ENCODE data around the gene VAV3.
"Not testable (repeated sequence)": the region's sequence is repeated elsewhere in the genome, so short reads cannot be mapped to it uniquely, and the experiment has no call there.

VAV3 gene

DNA sequence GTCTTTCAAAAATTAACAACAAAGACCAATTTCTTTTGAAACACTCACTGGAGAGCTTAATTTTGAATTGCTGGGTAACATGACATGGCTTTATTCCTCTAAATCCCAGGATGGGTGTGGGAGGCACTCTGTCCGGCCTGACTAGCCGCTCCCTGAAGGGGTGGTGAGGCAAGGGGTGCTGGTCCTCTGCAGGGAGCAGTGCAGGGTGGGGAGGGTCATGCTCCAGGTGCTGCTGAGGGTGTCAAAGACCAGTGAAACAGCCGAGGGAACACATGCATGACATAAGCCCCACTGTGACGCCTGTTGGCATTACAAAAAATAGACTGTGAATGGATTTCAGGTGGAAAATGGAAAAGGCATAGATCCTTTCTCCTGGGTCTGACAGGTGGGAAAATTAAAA is 223.7 kb downstream of the VAV3 start:
- no peak for DNase-seq (ENCODE audit: low read depth)
- TF ChIP-seq, protein P1, sequence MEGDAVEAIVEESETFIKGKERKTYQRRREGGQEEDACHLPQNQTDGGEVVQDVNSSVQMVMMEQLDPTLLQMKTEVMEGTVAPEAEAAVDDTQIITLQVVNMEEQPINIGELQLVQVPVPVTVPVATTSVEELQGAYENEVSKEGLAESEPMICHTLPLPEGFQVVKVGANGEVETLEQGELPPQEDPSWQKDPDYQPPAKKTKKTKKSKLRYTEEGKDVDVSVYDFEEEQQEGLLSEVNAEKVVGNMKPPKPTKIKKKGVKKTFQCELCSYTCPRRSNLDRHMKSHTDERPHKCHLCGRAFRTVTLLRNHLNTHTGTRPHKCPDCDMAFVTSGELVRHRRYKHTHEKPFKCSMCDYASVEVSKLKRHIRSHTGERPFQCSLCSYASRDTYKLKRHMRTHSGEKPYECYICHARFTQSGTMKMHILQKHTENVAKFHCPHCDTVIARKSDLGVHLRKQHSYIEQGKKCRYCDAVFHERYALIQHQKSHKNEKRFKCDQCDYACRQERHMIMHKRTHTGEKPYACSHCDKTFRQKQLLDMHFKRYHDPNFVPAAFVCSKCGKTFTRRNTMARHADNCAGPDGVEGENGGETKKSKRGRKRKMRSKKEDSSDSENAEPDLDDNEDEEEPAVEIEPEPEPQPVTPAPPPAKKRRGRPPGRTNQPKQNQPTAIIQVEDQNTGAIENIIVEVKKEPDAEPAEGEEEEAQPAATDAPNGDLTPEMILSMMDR (IDR thresholded peaks at IDR 0.05; ENCODE audit: low read length, missing control alignments), result no peak
- H3K4me3 ChIP-seq (replicated peaks; ENCODE audit: low read depth, low read length), result no peak overlapping the region

- TF ChIP-seq, protein P1 (IDR thresholded peaks at IDR 0.05; ENCODE audit: low read length, missing control alignments), result no peak
Observed at GRCh38 chr1:107740579-107740978, 224.4 kb downstream of the VAV3 start.

GRCh38 chr1:107739651-107740050 is 225.3 kb downstream of the VAV3 start:
- H3K4me3 ChIP-seq (replicated peaks; ENCODE audit: low read depth, low read length), result no peak overlapping the region
- DNase-seq (ENCODE audit: low read depth), result no peak
- TF ChIP-seq, protein P1 (IDR thresholded peaks at IDR 0.05; ENCODE audit: low read length, missing control alignments), result no peak

More at GRCh38 chr1:107740579-107740978, 224.4 kb downstream of the VAV3 start:
- DNase-seq (ENCODE audit: low read depth), result no peak
- H3K4me3 ChIP-seq (replicated peaks; ENCODE audit: low read depth, low read length), result no peak overlapping the region

DNA sequence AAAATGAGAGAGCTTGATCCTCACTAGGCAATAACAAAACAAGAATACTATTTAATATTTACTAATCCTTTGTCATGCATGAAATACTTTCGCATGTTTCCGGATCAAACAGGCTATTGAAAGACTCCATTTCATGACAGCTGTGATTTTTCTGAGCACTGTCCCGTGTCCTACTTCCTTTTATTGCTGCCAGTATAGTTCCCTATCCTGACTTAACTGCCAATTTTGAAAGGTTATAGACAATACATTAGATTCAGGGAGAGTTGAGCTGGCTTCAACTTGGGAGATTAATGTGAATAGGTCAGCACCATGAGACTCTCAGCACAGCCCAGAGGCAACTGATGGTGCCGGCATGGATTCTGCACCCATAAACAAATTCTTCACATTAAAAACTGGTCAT is 225.8 kb downstream of the VAV3 start:
- no peak overlapping the region for H3K4me3 ChIP-seq (replicated peaks; ENCODE audit: low read depth, low read length)
- DNase-seq (ENCODE audit: low read depth), result no peak
- TF ChIP-seq, protein P1 (IDR thresholded peaks at IDR 0.05; ENCODE audit: low read length, missing control alignments), result no peak

DNA sequence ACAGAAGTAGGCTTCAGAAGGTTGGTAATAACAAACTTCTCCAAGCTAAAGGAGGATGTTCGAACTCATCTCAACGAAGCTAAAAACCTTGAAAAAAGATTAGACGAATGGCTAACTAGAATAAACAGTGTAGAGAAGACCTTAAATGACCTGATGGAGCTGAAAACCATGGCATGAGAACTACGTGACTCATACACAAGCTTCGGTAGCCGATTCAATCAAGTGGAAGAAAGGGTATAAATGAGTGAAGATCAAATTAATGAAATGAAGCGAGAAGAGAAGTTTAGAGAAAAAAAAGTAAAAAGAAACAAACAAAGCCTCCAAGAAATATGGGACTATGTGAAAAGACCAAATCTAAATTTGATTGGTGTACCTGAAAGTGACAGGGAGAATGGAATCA is 231.6 kb downstream of the VAV3 start:
- H3K4me3 ChIP-seq (replicated peaks; ENCODE audit: low read depth, low read length); DNase-seq (ENCODE audit: low read depth): not testable (repeated sequence)

- H3K4me3 ChIP-seq (replicated peaks; ENCODE audit: low read depth, low read length), result no peak overlapping the region
- no peak for DNase-seq (ENCODE audit: low read depth)
- TF ChIP-seq, protein P1 (IDR thresholded peaks at IDR 0.05; ENCODE audit: low read length, missing control alignments), result no peak
Observed at GRCh38 chr1:107727866-107728265, 237.1 kb downstream of the VAV3 start.

- TF ChIP-seq, protein P1 (IDR thresholded peaks at IDR 0.05; ENCODE audit: low read length, missing control alignments), result no peak
- no peak overlapping the region for H3K4me3 ChIP-seq (replicated peaks; ENCODE audit: low read depth, low read length)
- DNase-seq (ENCODE audit: low read depth), result no peak
Observed at GRCh38 chr1:107726860-107727259, 238.1 kb downstream of the VAV3 start.
